Stimulated activated CD8-positive, alpha-beta memory T cell treated with anti-CD3 and anti-CD28 coated beads, Interleukin-15, amount 100 ng/mL, for 4 hours (primary cell): ENCODE data around the gene BLCAP.
"Not testable (repeated sequence)": the region's sequence is repeated elsewhere in the genome, so short reads cannot be mapped to it uniquely, and the experiment has no call there.

ENCODE experiments used
- DNase-seq, 2 donors: peaks; one replicate each; pipeline ENCODE4 v3.0.0-alpha.2; 2020; ENCODE audit warnings: low read depth in 2 of 2

BLCAP gene

DNA sequence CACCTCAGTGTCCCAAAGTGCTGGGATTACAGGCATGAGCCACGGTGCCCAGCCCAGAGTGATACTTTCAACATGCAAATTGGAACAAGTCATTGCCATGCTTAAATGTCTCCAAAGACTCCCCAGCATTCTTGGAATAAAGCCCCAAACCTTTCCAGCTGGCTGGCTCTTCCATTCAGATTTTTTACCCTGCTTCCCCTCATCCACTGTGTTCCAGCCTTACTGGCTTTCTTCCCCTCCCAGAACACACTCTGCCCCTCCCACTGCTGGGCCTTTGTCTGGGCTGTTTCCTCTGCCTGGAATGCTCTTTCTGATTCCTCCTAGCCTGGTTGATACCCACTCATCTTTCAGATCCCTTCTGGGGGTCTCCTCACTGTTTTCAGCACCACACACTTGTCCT lies 46.8 kb downstream of the BLCAP start:
- no peak for DNase-seq

- no peak for DNase-seq
Observed at GRCh38 chr20:37479925-37480691, 47.6 kb downstream of the BLCAP start.

DNA sequence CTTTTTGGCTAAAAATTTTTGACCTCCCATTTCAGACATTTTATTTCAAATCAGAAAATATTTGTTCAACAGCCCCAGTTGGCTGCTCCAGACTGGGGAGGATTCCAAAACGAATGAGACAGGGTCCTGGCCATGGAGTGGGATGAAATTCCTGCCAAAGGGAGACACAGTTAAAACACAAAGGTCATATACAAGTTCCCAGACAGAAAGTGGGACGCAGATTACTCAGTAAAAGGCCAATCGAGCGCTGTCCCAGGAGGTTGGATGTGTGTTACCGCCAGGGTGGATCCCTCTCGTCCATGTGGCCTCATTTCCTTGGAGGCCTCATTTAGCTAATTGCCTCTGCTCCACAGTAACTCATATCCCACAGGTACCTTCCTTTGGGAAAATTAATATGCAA lies 48.4 kb downstream of the BLCAP start:
- no peak for DNase-seq

DNA sequence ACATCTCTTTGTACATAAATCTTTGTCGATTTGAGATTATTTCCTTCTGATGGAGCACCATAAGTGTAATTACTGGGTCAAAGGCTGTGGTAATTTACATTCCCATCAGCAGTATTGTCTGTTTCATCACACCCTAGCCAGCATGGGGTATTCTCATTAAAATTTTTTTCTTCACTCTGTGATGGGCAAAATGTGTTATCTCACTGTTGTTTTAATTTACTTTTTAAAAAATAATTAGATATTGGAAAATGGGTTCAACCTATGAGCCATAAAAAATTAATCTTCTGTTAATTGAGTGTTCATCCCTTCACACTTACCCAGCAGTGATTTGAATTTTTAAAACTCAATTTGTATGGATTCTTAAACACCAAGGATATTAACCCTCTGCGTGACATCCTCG lies 50.6 kb downstream of the BLCAP start:
- no peak for DNase-seq

GRCh38 chr20:37475252-37475651 lies 52.4 kb downstream of the BLCAP start:
- no peak for DNase-seq

GRCh38 chr20:37474386-37474785 lies 53.3 kb downstream of the BLCAP start:
- DNase-seq: no peak

DNA sequence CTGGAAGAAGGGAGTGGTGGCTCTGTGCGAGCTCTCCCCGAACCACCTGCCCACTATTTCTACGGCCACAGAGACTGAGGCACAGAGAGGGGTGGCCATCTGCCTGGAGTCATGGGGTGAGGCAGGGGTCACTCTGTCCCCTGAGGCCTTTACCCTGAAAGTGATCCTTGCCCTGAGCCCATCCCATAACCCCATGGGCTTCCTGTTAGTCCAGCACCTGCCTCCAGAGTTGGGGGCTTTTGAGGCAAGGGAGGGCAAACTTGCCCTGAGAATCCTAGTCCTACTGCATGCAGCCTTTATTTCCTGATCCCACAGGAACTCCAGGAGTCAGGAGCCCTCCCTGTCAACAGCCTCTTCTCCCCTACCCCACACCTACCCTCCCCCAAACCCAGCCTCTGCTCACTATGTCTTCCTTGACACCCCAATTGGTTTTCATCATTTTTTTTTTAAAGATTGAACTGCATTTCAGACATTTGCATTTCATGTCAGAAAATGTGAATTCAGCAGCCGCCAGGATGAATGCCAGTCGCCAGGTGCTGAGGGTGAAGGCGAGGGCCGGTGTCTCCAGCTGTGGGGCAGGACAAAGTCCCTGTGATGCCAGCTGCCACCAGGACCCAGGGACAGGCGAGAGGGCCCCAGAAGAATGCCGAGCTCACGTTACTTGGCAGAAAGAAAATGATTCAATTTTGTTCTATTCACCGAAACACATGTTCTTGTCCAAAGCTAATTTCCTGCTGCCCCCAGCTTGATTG lies 54.3 kb downstream of the BLCAP start:
- DNase-seq: no peak

GRCh38 chr20:37472435-37472834 lies 55.2 kb downstream of the BLCAP start:
- not testable (repeated sequence) for DNase-seq

DNA sequence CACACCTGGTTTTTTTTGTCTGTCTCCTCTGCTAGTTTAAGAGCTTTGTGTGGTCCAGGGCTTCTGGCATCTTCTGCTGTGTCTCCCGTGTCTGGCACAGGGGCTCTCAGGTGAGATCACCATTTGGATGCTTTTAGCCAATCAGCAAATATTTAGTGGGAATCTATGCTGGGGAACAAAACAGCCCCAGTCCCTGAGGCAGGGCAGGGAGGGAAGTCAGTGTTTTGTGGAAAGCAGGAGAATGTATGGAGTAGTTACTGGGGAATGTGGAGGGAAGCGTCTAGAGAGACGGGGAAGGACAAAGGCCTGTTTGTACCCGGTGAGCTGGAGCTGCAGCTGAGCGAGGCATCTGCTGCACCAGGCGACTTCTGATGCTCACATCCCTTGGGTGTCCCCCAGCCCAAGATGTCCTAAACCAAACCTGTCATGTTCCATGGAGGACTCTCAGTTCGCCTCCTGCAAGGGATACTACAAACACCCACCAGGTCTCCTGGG lies 55.9 kb downstream of the BLCAP start:
- no peak for DNase-seq

- DNase-seq: not testable (repeated sequence)
Observed at GRCh38 chr20:37470190-37470589, 57.5 kb downstream of the BLCAP start.

- DNase-seq: no peak
Observed at GRCh38 chr20:37469531-37469930, 58.1 kb downstream of the BLCAP start.

DNA sequence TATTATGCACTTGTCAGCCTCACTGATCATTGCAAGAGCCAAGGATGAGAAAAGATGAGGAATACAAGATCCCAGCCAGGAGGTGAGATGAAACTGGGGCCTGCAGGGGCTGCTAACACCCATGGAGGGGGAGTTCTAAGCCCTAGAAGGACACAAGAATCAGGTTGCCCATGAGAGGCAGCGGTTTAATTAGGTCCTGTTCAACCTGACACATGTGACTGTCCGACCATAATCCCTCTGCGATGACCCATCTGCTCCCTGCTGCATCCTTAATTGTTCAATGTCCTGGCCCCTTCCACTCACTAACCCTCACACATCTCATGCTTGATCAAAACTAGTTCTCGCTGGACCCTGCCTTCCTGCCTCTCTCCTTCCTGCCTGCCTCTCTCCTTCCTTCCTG lies 58.8 kb downstream of the BLCAP start:
- DNase-seq: no peak
